PC-9 (cell line): ENCODE measurements around the gene ZCCHC7.
A peak's percentile ranks its signal among the peaks of the same experiment; 100 is the strongest.

Source experiments
- EZH2 ChIP-seq: fragments of 200-600 bp; sonication (generic); IDR thresholded peaks from 2 replicates; pipeline ENCODE4 v1.8.0; 2017; ENCODE audit warnings: antibody characterized with exemption, low read depth
- TF ChIP-seq, protein P1 (sequence below): fragments of 200-600 bp; sonication (generic); conservative IDR thresholded peaks from 2 replicates; pipeline ENCODE4 v1.6.1; 2017; ENCODE audit warnings: mixed run types, antibody characterized with exemption, mild to moderate bottlenecking, moderate library complexity

DNA sequence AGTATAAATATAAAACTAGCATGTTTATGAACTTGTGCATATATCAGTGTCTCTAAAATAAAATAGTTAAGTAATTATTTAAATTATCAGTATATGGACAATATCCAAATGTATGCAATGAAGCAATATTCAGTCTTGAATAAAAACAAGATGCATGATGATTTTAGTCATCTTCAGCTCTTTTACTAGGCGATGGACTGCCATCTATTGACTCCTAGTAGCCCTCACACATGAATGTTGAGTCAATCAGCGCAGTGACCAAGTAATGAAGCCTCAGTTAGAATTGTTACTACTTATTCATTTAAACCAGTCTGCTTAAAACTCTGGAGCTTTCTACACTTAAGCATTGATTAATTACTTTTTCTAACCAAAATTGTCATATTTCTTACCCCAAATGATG, 209.2 kb downstream of the ZCCHC7 start:
- TF ChIP-seq, protein P1, sequence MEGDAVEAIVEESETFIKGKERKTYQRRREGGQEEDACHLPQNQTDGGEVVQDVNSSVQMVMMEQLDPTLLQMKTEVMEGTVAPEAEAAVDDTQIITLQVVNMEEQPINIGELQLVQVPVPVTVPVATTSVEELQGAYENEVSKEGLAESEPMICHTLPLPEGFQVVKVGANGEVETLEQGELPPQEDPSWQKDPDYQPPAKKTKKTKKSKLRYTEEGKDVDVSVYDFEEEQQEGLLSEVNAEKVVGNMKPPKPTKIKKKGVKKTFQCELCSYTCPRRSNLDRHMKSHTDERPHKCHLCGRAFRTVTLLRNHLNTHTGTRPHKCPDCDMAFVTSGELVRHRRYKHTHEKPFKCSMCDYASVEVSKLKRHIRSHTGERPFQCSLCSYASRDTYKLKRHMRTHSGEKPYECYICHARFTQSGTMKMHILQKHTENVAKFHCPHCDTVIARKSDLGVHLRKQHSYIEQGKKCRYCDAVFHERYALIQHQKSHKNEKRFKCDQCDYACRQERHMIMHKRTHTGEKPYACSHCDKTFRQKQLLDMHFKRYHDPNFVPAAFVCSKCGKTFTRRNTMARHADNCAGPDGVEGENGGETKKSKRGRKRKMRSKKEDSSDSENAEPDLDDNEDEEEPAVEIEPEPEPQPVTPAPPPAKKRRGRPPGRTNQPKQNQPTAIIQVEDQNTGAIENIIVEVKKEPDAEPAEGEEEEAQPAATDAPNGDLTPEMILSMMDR, result 0 out of 2 replicates have a peak, but pooled peaks have one; percentile 7
- no peak for TF ChIP-seq EZH2
